Osteoblast (primary cell): ENCODE results near the gene CHDH. TPM values are rescaled to one million over a fixed set of nuclear protein-coding genes. Genes with fewer than 3 reads are reported as not detected.

Experiments
- DNase-seq: peaks from one replicate; pipeline ENCODE4 v3.0.0; 2011; ENCODE audit warnings: low spot score, mixed read lengths; ENCODE audit not compliant: insufficient read length; ENCODE audit errors: missing footprints
- H2AFZ ChIP-seq: 2 replicates; pipeline ENCODE4 v1.6.0; 2011; ENCODE audit warnings: mild to moderate bottlenecking, low read length
- H3K27ac ChIP-seq: 2 replicates; pipeline ENCODE4 v1.5.1; 2011; ENCODE audit warnings: mild to moderate bottlenecking, low read depth, low read length, moderate library complexity
- H3K27me3 ChIP-seq: 2 replicates; pipeline ENCODE4 v1.6.0; 2012; ENCODE audit warnings: mild to moderate bottlenecking, control low read depth, inconsistent platforms, low read length, moderate library complexity; ENCODE audit not compliant: insufficient read depth
- H3K36me3 ChIP-seq: 2 replicates; pipeline ENCODE4 v1.5.1; 2011; ENCODE audit warnings: mild to moderate bottlenecking, low read length, control low read depth, moderate library complexity; ENCODE audit not compliant: insufficient read depth
- H3K4me1 ChIP-seq: 2 replicates; pipeline ENCODE4 v1.5.1; 2011; ENCODE audit warnings: mild to moderate bottlenecking, low read length, control low read depth, moderate library complexity; ENCODE audit not compliant: insufficient read depth
- H3K4me2 ChIP-seq: 2 replicates; pipeline ENCODE4 v1.6.0; 2011; ENCODE audit warnings: mild to moderate bottlenecking, low read length; ENCODE audit not compliant: insufficient read depth
- H3K4me3 ChIP-seq: fragments of 200-600 bp; sonication (generic); 3 replicates; pipeline ENCODE4 v1.5.1; 2012; ENCODE audit warnings: mild to moderate bottlenecking, low read length, inconsistent platforms; ENCODE audit not compliant: insufficient read depth
- H3K79me2 ChIP-seq: 2 replicates; pipeline ENCODE4 v1.6.0; 2012; ENCODE audit warnings: mild to moderate bottlenecking, low read length, control low read depth, inconsistent platforms; ENCODE audit not compliant: insufficient read depth
- H3K9me3 ChIP-seq: 2 replicates; pipeline ENCODE4 v1.5.1; 2011; ENCODE audit warnings: low read depth, low read length, control low read depth
- H4K20me1 ChIP-seq: 2 replicates; pipeline ENCODE4 v1.6.0; 2012; ENCODE audit warnings: mild to moderate bottlenecking, low read length, control low read depth; ENCODE audit not compliant: insufficient read depth
- total RNA-seq: library from RNA; depleted of rRNA; stranded (reverse); fragments of >200 nt; gene quantifications from 2 replicates; pipeline ENCODE4 v1.2.3, GENCODE V29; 2012
- TF ChIP-seq, protein P1 (sequence below): IDR thresholded peaks from 2 replicates; pipeline ENCODE4 v1.5.1; 2011; ENCODE audit warnings: mild to moderate bottlenecking, low read depth, low read length, moderate library complexity; ENCODE audit errors: extremely low read depth

Gene CHDH
- total RNA-seq, 1 donor = 0.72 TPM

DNA sequence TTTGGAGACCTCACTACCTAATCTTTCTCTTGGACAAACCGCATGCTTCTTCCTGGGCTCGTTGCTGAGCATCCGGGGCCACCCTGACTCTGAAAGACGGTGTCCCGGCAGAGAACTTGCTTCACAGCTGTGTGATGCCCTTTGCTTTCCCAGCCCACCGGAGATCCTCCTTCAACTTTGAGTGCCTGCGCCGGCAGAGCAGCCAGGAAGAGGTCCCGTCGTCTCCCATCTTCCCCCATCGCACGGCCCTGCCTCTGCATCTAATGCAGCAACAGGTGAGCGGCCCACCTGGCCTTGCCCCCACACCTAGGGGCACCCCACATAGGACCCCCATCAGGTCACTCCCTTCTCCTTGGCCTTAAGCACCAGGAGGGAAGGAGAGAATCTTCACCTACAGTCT lies 37.7 kb downstream of the CHDH start:
- TF ChIP-seq, protein P1, sequence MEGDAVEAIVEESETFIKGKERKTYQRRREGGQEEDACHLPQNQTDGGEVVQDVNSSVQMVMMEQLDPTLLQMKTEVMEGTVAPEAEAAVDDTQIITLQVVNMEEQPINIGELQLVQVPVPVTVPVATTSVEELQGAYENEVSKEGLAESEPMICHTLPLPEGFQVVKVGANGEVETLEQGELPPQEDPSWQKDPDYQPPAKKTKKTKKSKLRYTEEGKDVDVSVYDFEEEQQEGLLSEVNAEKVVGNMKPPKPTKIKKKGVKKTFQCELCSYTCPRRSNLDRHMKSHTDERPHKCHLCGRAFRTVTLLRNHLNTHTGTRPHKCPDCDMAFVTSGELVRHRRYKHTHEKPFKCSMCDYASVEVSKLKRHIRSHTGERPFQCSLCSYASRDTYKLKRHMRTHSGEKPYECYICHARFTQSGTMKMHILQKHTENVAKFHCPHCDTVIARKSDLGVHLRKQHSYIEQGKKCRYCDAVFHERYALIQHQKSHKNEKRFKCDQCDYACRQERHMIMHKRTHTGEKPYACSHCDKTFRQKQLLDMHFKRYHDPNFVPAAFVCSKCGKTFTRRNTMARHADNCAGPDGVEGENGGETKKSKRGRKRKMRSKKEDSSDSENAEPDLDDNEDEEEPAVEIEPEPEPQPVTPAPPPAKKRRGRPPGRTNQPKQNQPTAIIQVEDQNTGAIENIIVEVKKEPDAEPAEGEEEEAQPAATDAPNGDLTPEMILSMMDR = no peak
- H2AFZ ChIP-seq = no peak overlapping the region
- H3K9me3 ChIP-seq = no peaks in the 10 kb centered on the region
- H3K4me2 ChIP-seq = no peak overlapping the region
- H3K36me3 ChIP-seq = no peaks in the 10 kb centered on the region
- no peak for DNase-seq
- H3K4me1 ChIP-seq = peaks cover 32% of the 10 kb centered on the region
- H3K27me3 ChIP-seq = peaks cover 3% of the 10 kb centered on the region
- H3K27ac ChIP-seq = no peak overlapping the region
- no peak overlapping the region for H3K4me3 ChIP-seq
- no peaks in the 10 kb centered on the region for H4K20me1 ChIP-seq
- H3K79me2 ChIP-seq = no peaks in the 10 kb centered on the region

DNA sequence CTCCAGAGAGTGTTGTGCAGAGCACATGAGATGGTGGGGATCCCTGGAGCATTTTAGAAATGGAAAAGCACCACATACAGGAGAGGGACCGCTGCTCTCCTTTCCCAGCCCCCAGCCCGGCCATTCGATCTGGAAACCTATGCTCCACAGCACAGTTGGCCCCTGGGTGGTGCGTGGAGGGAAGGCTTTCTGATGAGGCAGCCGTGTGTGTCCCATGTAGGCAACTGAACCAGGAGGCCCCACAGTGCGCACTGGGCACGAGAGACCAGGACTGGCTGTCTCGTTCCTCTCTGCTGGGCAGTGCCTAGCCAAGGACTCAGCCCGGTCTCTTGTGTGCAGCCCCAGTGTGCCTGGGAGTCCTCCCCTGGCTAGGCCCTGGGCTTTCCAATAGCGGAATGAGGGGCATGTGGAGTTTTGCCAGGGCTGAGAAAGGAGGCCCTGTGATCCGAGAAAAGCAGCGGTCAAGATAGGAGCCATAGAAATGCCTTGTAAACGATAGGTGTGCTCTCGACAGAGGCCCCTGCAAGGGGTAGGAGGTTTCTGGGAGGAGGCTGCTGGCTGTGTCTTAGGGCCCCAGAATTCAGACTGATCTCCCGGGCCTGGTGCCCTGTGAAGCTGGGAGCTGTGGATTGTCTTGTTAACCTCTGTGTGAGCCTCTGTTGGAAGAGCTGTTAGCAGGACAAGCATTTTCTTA lies 39.0 kb downstream of the CHDH start:
- Histone ChIP-seq H2AFZ (peak overlapping the region; percentile 47), H3K4me2 (no peak overlapping the region), H4K20me1 (no peaks in the 10 kb centered on the region), H3K27me3 (no peaks in the 10 kb centered on the region), H3K27ac (peak overlapping the region; percentile 36), H3K4me1 (peaks cover 32% of the 10 kb centered on the region), H3K79me2 (no peaks in the 10 kb centered on the region), H3K4me3 (no peak overlapping the region), H3K9me3 (no peaks in the 10 kb centered on the region), H3K36me3 (no peaks in the 10 kb centered on the region)
- TF ChIP-seq, protein P1 = no peak
- DNase-seq = no peak

DNA sequence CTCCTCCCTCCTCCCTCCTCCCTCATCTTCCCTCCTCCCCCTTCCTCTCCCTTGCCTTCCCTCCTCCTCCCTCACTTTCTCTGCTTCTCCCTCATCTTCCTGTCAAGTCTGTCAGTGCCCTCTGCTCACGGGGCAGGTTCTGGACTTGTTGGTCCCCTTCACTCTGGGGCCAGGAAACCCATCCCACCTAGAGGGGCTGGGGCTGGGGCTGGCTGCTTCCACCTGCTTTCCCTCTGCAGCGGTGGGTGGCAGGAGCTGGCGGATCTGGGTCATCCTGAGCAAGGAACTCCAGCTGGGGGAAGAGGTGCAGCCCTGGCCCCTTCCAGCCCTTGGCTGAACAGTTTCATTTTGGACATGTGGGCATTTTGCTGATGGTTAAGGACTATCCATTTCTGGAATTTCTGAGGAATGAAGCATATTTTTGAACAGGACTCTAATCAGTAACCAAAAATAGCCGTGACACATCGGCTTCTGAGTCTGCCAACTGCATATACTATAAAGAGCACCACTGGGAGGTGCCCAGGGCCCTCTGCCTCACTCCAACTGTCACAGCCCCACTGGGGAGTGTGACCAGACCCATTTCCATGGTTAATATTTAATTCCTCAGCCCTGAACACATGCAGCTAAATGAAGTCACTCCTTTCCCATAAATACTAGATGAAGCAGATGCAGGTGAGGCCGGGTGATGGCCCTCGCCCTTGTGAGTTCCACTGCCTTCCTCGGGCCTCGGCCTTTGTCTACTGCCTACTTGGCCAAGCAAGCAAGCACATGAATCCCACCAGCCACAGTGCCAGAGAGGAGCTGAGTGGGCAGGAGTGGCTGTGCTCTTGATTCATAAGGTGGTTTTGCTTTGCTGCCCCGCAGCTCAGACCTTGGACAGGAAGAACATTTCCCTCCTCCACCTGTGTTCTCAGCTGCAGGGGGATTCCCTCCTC lies 39.8 kb downstream of the CHDH start:
- no peaks in the 10 kb centered on the region for H3K27me3 ChIP-seq
- DNase-seq = peak; percentile 96
- H3K9me3 ChIP-seq = no peaks in the 10 kb centered on the region
- H2AFZ ChIP-seq = peak overlapping the region; percentile 48
- H3K4me2 ChIP-seq = peak overlapping the region; percentile 43
- peak overlapping the region; percentile 41 for H3K4me3 ChIP-seq
- peak overlapping the region; percentile 78 for H3K27ac ChIP-seq
- H4K20me1 ChIP-seq = no peaks in the 10 kb centered on the region
- no peaks in the 10 kb centered on the region for H3K36me3 ChIP-seq
- TF ChIP-seq, protein P1 = no peak
- peaks cover 32% of the 10 kb centered on the region for H3K4me1 ChIP-seq
- no peaks in the 10 kb centered on the region for H3K79me2 ChIP-seq
